Astrocyte of the spinal cord (primary cell): Measurements from ENCODE around the gene FOXQ1.

ENCODE experiments used
- DNase-seq: peaks from one replicate; pipeline ENCODE4 v3.0.0; 2011; ENCODE audit warnings: low read depth, low spot score
- H3K4me3 ChIP-seq: 2 replicates; pipeline ENCODE4 v1.5.1; 2011; ENCODE audit warnings: low read depth, mild to moderate bottlenecking, low read length, moderate library complexity
- in situ Hi-C: cut with HindIII; loops from 2 replicates; pipeline ENCODE4 v1.10.0; 2017; ENCODE audit warnings: low sequenced_read_pairs
- TF ChIP-seq, protein P1 (sequence below): IDR thresholded peaks from 2 replicates; pipeline ENCODE4 v1.5.1; 2012; ENCODE audit warnings: low read depth, mild to moderate bottlenecking, low read length, inconsistent platforms

FOXQ1 gene

DNA sequence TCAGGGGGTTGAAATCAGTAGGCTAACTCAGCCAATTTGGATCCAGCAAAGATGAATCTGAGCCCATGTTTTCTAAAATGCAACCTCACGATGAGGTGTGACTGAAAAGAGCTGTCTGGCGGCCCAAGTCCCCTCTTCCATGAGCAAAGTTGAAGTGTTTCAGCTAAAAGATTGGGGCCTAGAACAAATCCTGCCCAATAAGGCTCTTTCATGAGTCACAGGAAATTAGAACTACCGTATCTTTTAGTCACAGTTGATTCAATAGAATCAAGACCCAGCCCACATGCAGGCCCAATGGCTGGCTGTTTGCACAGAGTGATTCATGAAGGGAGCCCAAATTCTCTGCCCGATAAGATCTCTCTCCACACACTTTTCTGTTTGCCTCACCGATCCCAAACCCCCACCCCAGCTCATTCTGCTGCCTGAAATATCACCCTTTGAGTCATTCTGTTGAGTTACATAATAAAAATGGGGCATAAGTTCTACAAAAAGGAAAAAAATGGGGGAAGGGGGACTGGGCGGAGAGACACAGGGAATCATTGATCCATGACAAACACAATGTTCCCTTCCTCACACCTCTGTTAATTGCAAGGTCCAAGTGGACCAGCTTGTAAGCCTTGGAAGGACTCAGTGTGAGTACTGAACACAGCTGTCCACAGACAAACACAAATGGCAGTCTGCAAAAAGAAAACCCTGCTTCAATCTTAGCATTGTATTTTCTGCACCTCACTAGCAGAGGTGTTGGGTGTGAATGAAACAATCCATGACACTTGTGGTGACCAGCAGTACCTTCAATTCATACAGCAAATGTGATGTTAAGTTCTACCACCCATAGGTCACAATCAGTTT lies 13.8 kb downstream of the FOXQ1 start:
- DNase-seq, result peak; percentile 69
- TF ChIP-seq, protein P1, sequence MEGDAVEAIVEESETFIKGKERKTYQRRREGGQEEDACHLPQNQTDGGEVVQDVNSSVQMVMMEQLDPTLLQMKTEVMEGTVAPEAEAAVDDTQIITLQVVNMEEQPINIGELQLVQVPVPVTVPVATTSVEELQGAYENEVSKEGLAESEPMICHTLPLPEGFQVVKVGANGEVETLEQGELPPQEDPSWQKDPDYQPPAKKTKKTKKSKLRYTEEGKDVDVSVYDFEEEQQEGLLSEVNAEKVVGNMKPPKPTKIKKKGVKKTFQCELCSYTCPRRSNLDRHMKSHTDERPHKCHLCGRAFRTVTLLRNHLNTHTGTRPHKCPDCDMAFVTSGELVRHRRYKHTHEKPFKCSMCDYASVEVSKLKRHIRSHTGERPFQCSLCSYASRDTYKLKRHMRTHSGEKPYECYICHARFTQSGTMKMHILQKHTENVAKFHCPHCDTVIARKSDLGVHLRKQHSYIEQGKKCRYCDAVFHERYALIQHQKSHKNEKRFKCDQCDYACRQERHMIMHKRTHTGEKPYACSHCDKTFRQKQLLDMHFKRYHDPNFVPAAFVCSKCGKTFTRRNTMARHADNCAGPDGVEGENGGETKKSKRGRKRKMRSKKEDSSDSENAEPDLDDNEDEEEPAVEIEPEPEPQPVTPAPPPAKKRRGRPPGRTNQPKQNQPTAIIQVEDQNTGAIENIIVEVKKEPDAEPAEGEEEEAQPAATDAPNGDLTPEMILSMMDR, result no peak
- in situ Hi-C loops, result no loop called here
- no peak overlapping the region for H3K4me3 ChIP-seq

DNA sequence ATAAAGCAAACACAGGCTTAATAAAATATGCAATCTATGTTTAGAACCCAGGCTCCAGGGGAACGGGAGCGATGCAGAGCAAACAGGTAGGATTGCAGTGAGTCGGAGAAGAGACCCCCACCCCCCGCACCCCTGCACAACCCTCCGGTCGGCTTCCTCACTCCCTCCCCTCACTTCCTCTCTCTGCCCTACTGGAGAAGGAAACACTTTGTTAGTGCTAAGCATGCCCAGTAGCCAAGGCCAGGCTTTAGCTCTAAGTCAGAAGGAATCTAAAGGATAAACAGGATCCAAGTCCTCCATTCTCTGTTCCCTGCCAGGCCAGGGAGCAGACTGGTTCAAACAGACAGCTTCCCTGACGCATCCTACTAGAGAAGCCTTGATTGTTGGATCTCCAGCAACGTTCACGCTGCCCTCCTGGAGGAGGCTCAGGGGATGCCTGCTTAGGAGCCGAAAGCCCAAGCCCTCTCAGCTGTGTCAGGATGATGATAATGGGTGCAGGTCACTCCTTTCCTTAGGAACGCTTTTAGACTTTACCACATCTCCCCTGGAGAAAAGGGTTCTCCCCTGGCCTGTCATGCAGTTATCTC lies 14.7 kb downstream of the FOXQ1 start:
- in situ Hi-C loops, result no loop called here
- H3K4me3 ChIP-seq, result no peak overlapping the region
- TF ChIP-seq, protein P1, result no peak
- DNase-seq, result no peak

DNA sequence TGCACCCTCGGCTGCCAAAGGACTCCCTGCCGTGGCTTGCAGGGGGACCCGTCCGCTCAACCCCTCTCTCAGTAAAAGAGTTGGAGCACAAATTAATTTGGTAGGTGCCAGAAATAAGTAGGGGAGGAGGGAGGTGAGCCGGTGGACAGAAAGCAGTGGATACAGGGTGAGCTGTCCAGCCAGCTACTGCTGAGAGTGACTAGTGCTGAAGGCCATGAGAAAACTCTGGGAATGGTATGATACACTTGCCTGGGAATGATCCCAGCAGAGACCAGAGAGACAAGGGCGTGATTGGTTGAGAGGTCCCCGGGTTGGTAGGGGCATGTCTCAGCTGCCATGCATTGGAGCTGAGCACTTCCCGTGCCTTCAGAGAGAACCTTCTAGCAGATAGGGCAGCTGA lies 15.7 kb downstream of the FOXQ1 start:
- in situ Hi-C loops, result no loop called here
- TF ChIP-seq, protein P1, result no peak
- H3K4me3 ChIP-seq, result no peak overlapping the region
- no peak for DNase-seq

DNA sequence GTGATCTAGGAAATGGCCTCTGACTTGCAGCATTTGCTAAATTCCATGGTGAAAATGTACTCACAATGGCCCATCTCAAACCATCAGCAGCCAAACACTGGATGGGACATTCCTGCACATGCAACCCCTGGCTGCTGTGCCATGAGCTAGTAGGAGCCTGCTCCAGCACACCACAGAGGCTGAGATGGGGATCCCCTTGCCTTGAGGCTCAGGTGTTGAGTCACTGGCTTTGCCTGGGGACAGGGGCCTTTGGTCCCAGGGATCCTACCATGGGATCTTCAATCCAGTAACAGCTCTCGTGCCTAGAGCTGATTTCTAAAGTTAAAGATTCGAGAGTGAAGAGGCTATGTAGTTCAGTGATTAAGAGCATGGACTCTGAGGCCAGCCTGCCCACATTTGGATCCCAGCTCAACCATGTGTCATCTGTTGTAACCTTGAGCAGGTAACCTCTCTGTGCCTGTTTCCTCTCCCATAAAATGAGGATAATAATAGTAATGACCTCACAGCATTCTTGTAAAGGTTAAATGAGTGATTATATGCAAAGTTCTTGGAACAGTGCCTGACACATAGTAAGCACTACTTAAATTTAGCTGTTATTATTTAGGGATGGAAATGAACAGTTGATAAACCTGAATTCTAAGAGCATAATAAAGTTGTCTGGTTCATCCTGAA lies 16.4 kb downstream of the FOXQ1 start:
- in situ Hi-C loops, result no loop called here
- DNase-seq, result no peak

DNA sequence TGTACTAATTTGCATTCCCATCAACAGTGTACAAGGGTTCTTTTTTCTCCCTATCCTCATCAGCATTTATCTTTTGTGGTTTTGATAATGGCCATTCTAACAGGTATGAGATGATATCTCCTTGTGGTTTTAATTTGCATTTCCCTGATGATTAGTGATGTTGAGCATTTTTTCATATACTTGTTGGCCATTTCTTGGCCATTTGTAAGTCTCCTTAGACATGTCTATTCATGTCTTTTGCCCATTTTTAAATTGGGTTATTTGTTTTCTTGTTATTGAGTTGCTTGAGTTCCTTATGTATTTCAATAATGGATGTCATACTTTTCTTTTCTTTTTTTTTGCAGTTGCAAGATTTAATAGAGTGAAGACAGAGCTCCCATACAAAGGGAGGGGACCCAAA lies 17.8 kb downstream of the FOXQ1 start:
- TF ChIP-seq, protein P1, result no peak
- DNase-seq, result no peak
- H3K4me3 ChIP-seq, result no peak overlapping the region
- in situ Hi-C loops, result no loop called here

More for the DNA sequence above, 16.4 kb downstream of the FOXQ1 start:
- TF ChIP-seq, protein P1, result no peak
- no peak overlapping the region for H3K4me3 ChIP-seq

DNA sequence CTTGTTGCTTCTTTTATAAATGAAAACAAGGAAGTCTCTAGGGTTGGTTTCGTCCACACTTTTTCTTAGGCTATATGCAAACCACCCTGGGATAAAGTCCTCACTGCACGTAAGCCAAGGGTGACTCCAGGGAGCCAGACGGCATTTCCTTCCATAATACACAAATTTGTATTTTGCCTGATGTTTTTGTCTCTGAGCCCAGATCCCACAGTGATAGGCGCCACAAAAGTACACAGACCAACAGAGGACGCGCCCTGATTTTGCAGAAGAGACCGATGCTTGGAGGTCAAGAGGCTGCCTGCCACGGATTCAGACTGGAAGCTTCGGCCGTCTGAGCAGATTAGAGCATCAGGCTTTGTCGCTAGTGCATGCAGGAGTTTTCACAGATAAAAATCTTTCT lies 22.8 kb downstream of the FOXQ1 start:
- in situ Hi-C loops, result no loop called here
- H3K4me3 ChIP-seq, result no peak overlapping the region
- TF ChIP-seq, protein P1, result no peak
- DNase-seq, result no peak
